Mesodermal cell (in vitro differentiated cells): ENCODE measurements around the gene HTR3E.

Source experiments
- H3K27ac ChIP-seq: 2 replicates; pipeline ENCODE4 v1.7.0; 2013; ENCODE audit warnings: mild to moderate bottlenecking, low read depth, low read length, moderate library complexity; ENCODE audit not compliant: severe bottlenecking
- H3K36me3 ChIP-seq: 2 replicates; pipeline ENCODE4 v1.7.1; 2013; ENCODE audit warnings: mild to moderate bottlenecking, low read length, moderate library complexity; ENCODE audit not compliant: control insufficient read depth, insufficient read depth
- H3K4me1 ChIP-seq: one replicate; pipeline ENCODE4 v1.7.1; 2013; ENCODE audit warnings: mild to moderate bottlenecking, low read length; ENCODE audit not compliant: insufficient read depth, control insufficient read depth, poor library complexity, severe bottlenecking
- H3K4me3 ChIP-seq: 2 replicates; pipeline ENCODE4 v1.7.0; 2013; ENCODE audit warnings: low read length, control low read depth, mild to moderate bottlenecking; ENCODE audit not compliant: insufficient read depth, poor library complexity, severe bottlenecking; ENCODE audit errors: extremely low read depth
- H3K9me3 ChIP-seq: 2 replicates; pipeline ENCODE4 v1.7.1; 2013; ENCODE audit warnings: mild to moderate bottlenecking, low read length, moderate library complexity; ENCODE audit not compliant: control insufficient read depth
- WGBS, 2 experiments: methylation state at CpG; one replicate each; pipeline ENCODE4 v1.1.5; 2013; ENCODE audit warnings: missing lambda C conversion rate in 2 of 2; ENCODE audit not compliant: insufficient coverage in 2 of 2; 5-methylcytosine and 5-hydroxymethylcytosine counted together

HTR3E gene

DNA sequence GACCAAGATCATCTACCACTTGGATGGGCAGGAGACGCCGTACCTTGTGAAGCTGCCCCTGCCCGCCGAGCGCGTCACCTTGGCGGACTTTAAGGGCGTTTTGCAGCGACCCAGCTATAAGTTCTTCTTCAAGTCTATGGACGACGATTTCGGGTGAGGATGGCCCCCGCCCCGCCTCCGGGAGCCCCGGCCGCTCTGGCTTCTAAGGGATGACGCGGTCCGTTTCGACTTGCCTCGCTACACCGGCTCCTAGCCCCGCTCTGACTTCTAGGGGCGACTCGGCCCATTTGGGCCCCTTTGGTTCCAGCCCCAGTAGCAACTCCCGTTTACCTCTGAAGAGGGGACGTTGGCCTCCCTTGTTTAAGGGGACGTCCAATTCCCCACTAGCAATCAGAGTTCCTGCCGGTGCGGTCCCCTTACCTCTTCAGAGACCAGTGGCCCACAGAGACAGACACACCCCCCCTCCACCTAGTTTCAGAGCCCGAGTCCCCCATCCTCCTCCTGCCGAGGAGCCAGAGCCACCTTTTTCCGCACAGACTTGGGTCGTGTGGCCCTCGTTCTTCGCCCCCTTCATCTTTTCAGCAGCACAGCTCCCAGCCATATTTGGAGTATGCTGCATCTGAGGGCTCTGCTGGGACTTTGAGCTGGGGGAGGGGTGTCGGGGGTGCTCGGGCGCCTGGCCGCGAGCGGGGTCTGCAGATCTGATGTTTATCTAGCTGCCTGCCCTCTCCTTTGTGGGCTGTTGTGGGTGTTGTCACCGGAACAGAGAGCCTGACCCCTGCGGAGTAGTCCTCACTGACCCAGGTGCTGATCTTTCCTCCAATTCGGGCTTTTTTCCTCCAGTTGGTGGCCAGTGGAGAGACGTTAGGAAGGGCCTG lies 59.0 kb downstream of the HTR3E start:
- Histone ChIP-seq H3K4me3 (peak overlapping the region; percentile 71), H3K27ac (peak overlapping the region; percentile 86), H3K36me3 (peaks cover 27% of the 10 kb centered on the region), H3K9me3 (no peaks in the 10 kb centered on the region), H3K4me1 (peaks cover 18% of the 10 kb centered on the region)
- 0 to 1% methylated on average over 35 to 43 of the region's 47 CpGs for WGBS, 2 experiments

DNA sequence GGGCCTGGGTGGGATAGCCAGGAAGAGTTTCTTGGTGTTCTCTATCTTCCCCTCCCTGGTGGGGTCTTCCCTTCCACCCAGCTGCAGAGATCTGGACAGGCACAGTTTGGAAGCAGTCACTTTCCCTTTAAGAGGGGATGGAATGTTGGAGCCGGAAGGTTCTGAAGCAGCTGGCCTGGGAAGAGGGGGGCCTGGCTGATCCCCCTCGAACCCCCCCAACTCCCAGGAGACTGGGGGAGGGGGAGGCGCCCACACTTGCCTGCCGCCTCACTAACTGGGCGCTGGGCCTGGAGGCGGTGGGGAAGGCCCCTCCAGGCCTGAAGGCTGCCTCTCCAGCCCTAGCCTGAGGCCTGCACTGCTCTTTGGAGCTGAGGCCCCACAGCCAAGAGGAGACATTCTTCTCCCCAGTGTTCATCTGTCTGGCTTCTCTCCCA lies 59.7 kb downstream of the HTR3E start:
- H3K9me3 ChIP-seq: no peaks in the 10 kb centered on the region
- H3K4me1 ChIP-seq: peaks cover 19% of the 10 kb centered on the region
- peak overlapping the region; percentile 86 for H3K27ac ChIP-seq
- H3K4me3 ChIP-seq: peak overlapping the region; percentile 71
- 0% methylated on average over 3 of the region's 6 CpGs for WGBS, 2 experiments
- peaks cover 28% of the 10 kb centered on the region for H3K36me3 ChIP-seq
